Measurements from ENCODE around the gene MADD.

The MADD gene

DNA sequence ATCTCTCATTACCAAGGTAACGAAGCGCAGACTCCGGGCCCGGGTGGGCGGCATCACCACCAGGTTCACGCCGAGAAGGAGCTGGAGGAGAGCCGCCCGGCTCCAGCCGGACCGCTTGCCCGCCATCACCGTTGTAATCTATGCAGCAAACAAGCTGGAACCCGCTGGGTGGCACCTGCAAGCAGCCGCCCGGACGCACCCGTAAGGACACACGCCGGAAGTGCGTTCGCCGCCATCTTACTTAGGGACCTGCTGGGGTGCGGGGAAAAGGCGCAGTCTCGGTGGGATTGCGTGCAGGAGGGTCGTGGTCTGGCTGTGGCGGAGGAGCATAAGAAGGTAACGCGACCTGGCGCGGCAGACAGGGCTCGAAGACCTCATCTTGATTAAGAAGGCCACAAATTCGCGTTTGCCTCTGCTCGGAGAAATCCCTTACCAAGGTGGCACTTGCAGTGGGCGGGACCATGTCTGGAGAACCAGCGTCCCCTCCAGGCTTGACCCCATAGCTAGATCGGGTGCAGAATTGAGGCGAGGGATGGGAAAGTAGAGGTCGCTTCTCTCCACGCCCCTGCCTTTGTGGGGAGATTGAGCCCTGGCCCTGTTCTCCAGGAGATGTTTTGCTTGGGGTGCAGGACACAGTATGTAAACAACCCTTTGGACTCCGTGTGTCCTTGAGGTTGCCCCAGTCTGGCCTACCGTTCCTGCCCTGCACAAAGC lies 21.1 kb upstream of the MADD start, which contains the start of gene ACP2:
Gene ACP2, minus strand, starts transcription at position 151 of the 714 bp plus-strand sequence. Its CDS starts 25 bp downstream, at position 126.
- peak; percentile 91 to 92 for DNase-seq (ENCODE audit: low read depth in 2 of 2)
- TF ChIP-seq, protein P1, sequence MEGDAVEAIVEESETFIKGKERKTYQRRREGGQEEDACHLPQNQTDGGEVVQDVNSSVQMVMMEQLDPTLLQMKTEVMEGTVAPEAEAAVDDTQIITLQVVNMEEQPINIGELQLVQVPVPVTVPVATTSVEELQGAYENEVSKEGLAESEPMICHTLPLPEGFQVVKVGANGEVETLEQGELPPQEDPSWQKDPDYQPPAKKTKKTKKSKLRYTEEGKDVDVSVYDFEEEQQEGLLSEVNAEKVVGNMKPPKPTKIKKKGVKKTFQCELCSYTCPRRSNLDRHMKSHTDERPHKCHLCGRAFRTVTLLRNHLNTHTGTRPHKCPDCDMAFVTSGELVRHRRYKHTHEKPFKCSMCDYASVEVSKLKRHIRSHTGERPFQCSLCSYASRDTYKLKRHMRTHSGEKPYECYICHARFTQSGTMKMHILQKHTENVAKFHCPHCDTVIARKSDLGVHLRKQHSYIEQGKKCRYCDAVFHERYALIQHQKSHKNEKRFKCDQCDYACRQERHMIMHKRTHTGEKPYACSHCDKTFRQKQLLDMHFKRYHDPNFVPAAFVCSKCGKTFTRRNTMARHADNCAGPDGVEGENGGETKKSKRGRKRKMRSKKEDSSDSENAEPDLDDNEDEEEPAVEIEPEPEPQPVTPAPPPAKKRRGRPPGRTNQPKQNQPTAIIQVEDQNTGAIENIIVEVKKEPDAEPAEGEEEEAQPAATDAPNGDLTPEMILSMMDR (IDR thresholded peaks at IDR 0.05; ENCODE audit: low read depth, low read length) = peak; percentile 20
- H3K4me3 ChIP-seq (replicated peaks in 1 of 2; ENCODE audit: low read depth in 2 of 2, low read length in 2 of 2) = peak within 1 kb of the TSS; percentile 72 to 94

DNA sequence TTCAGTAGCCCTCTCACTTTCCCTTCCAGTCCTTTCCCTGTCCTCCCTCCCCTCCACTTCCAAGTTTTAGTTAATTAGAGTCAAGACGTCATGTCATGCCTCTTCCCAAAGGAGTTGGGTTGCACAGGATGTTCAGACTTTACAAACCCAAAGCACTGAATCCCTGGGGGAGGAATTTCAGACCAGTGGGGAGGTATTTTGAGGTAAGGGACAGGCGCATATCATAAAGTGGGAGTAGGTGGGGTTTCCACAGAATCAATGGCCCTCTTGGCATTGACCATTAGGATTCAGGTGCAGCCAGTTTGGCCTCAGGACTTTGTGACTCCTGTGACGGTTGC lies 20.6 kb upstream of the MADD start:
- TF ChIP-seq, protein P1 (IDR thresholded peaks at IDR 0.05; ENCODE audit: low read depth, low read length) = no peak
- H3K4me3 ChIP-seq (replicated peaks in 1 of 2; ENCODE audit: low read depth in 2 of 2, low read length in 2 of 2) = peak overlapping the region; percentile 72 to 94
- DNase-seq (ENCODE audit: low read depth in 2 of 2) = no peak

DNA sequence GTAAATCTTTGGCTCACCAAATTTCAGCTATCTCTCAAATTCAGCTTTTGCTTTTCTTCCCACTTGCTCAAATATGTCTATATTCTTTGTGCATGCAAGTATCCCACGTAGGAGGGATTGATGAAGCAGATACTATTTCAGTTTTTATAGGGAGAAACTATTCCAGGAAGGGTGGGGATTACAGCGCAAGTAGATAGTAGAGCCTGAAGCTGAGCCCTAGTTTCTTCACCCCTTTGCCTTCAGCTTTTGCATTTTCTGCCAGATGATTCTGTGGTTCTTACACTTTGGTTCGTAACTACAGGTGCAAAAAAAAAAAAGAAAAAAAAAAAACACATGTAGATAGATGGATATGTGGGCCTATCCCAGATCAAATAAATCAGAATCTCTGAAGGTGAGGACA lies 18.2 kb upstream of the MADD start:
- TF ChIP-seq, protein P1 (IDR thresholded peaks at IDR 0.05; ENCODE audit: low read depth, low read length) = no peak
- DNase-seq (ENCODE audit: low read depth in 2 of 2) = no peak
- H3K4me3 ChIP-seq (replicated peaks in 1 of 2; ENCODE audit: low read depth in 2 of 2, low read length in 2 of 2) = no peak overlapping the region

DNA sequence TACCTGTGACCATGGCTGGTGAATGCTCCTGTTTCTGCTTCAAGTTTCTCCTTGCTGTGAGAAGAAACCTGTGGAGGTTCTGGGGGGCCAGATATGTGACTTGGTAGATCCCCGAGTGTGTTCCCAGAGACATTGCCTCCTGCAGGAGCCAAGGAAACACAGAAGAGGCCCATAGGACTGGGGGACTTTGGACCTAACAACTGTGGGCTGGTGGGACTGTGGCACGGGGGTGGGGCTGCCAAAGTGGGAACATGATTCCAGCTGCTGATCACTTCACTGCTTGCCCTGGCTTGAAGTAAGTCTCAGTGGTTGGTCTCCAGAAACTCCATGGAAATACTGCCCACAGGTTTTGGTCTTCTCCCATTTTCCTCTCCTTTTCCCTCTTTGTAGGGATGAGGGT lies 16.3 kb upstream of the MADD start:
- H3K4me3 ChIP-seq (replicated peaks in 1 of 2; ENCODE audit: low read depth in 2 of 2, low read length in 2 of 2) = no peak overlapping the region
- DNase-seq (ENCODE audit: low read depth in 2 of 2) = no peak
- TF ChIP-seq, protein P1 (IDR thresholded peaks at IDR 0.05; ENCODE audit: low read depth, low read length) = no peak

DNA sequence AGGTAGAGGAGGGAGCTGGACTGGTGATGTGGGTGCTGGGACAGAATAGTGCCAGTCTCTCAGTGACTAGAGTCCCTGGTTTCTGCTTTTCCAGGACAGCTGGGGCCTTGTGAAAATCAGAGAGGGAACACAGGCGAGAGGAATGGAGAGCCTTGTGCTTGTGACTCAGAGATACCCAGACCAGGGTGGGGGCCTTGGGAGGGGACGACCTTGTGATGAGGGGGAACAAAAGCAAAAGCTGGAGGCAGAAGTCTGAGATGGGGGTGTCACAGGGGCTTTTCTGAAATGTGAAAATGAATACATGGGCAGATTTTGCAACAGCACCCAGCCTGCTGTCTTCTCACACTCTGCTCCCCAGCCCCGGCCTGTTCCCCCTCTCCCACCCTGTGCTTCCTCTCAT lies 15.5 kb upstream of the MADD start:
- peak; percentile 36 to 41 for DNase-seq (ENCODE audit: low read depth in 2 of 2)
- H3K4me3 ChIP-seq (replicated peaks in 1 of 2; ENCODE audit: low read depth in 2 of 2, low read length in 2 of 2) = no peak overlapping the region
- TF ChIP-seq, protein P1 (IDR thresholded peaks at IDR 0.05; ENCODE audit: low read depth, low read length) = no peak

DNA sequence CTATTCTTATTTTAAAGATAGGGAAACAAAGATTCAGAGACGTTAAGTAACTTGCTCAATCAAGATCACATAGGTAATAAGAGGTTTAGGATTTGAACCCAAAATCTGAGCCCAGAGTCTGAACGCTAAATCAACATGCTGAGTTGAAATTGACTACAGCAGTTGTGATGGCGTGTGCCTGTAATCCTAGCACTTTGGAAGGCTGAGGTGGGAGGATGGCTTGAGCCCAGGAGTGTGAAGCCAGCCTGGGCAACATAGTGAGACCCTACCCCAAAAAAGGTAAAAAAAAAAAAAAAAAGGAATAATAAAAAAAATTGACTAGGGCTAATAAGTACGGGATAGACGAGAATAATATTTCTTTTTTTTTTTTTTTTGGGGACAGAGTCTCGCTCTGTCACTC lies 13.6 kb upstream of the MADD start:
- DNase-seq (ENCODE audit: low read depth in 2 of 2) = no peak
- TF ChIP-seq, protein P1 (IDR thresholded peaks at IDR 0.05; ENCODE audit: low read depth, low read length) = no peak
- H3K4me3 ChIP-seq (replicated peaks in 1 of 2; ENCODE audit: low read depth in 2 of 2, low read length in 2 of 2) = no peak overlapping the region

DNA sequence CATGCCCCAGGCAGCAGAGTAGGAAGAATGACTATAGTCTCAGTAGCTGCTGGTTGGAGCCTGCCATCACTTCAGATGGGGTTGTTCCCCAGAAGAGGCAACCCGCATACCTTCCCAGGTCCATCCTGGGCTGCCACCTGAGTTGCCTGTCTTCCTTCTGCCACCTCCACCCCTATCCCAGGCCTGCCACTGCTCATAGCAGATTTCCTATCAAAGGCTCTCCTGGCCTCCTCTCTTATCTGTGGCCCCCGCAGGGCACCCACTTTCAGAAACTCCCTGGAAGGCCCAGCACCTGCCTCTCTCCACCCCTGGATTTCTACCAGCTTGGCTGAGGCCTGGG lies 12.8 kb upstream of the MADD start:
- no peak for DNase-seq (ENCODE audit: low read depth in 2 of 2)
- no peak overlapping the region for H3K4me3 ChIP-seq (replicated peaks in 1 of 2; ENCODE audit: low read depth in 2 of 2, low read length in 2 of 2)

More for the DNA sequence above, 12.8 kb upstream of the MADD start:
- TF ChIP-seq, protein P1 (IDR thresholded peaks at IDR 0.05; ENCODE audit: low read depth, low read length) = no peak

Measured in cardiac fibroblast (primary cell).